Ascending aorta (tissue), 2 donors: ENCODE measurements around the gene COMMD7. TPM values are rescaled to one million over a fixed set of nuclear protein-coding genes. Genes with fewer than 3 reads are reported as not detected.
"Not testable (repeated sequence)": the region's sequence is repeated elsewhere in the genome, so short reads cannot be mapped to it uniquely, and the experiment has no call there.

ENCODE experiments used
- DNase-seq, 2 donors: peaks; one replicate each; pipeline ENCODE4 v3.0.0-alpha.2; 2019; ENCODE audit warnings: low spot score in 2 of 2
- H3K27ac ChIP-seq, 2 donors: fragments of 200-600 bp; sonication (generic); one replicate each; pipeline ENCODE4 v1.5.1; 2016 to 2017; ENCODE audit warnings: mild to moderate bottlenecking in 1 of 2
- H3K27me3 ChIP-seq: fragments of 200-600 bp; sonication (generic); one replicate; pipeline ENCODE4 v1.5.1; 2017
- H3K36me3 ChIP-seq, 2 donors: fragments of 200-600 bp; sonication (generic); one replicate each; pipeline ENCODE4 v1.5.1; 2016
- H3K4me1 ChIP-seq, 2 donors: fragments of 200-600 bp; sonication (generic); one replicate each; pipeline ENCODE4 v1.5.1; 2016 to 2017; ENCODE audit warnings: mild to moderate bottlenecking in 1 of 2
- H3K4me3 ChIP-seq, 2 donors: fragments of 200-600 bp; sonication (generic); one replicate each; pipeline ENCODE4 v1.5.1; 2016 to 2017; ENCODE audit warnings: mild to moderate bottlenecking in 1 of 2
- H3K9me3 ChIP-seq, 2 donors: fragments of 200-600 bp; sonication (generic); one replicate each; pipeline ENCODE4 v1.5.1; 2016
- CTCF ChIP-seq, 3 experiments: fragments of 200-600 bp in 2 of 3; fragments of 450-650 bp in 1 of 3; sonication (generic) in 2 of 3; IDR thresholded peaks; one replicate each; pipeline ENCODE4 v1.5.1; 2016 to 2019; ENCODE audit warnings: antibody characterized with exemption in 3 of 3, mild to moderate bottlenecking in 1 of 3, moderate library complexity in 1 of 3
- intact Hi-C: fragments of 100-400 bp; cut with DNase I; formaldehyde crosslinking; loops from one replicate; pipeline ENCODE4 v1.15.1; 2023
- total RNA-seq: library from RNA; depleted of rRNA; stranded (reverse); fragments of >200 nt; gene quantifications from one replicate; pipeline ENCODE4 v1.1.0, GENCODE V29; 2016

COMMD7 gene
- total RNA-seq, 1 donor from 2014 or later = 90.3 TPM

GRCh38 chr20:32706486-32706885 lies 36.8 kb downstream of the COMMD7 start:
- Histone ChIP-seq H3K4me1 (peaks cover 0 to 4% of the 10 kb centered on the region in 2 donors), H3K27me3 (no peaks in the 10 kb centered on the region), H3K4me3 (no peak overlapping the region), H3K36me3 (peaks cover 38 to 49% of the 10 kb centered on the region in 2 donors), H3K9me3 (no peaks in the 10 kb centered on the region), H3K27ac (no peak overlapping the region)
- intact Hi-C loops = no loop called here
- no peak for DNase-seq
- no peak for TF ChIP-seq CTCF (IDR thresholded peaks at IDR 0.05)

GRCh38 chr20:32702706-32703425 lies 40.4 kb downstream of the COMMD7 start:
- DNase-seq = no peak
- no peaks in the 10 kb centered on the region for H3K4me1 ChIP-seq
- H3K9me3 ChIP-seq = no peaks in the 10 kb centered on the region
- no peak overlapping the region for H3K4me3 ChIP-seq
- no peak overlapping the region for H3K27ac ChIP-seq
- no peaks in the 10 kb centered on the region for H3K27me3 ChIP-seq
- intact Hi-C loops = no loop called here
- H3K36me3 ChIP-seq = peaks cover 42 to 72% of the 10 kb centered on the region in 2 donors
- TF ChIP-seq CTCF (IDR thresholded peaks at IDR 0.05) = no peak

GRCh38 chr20:32697608-32698007 lies 45.7 kb downstream of the COMMD7 start:
- Histone ChIP-seq H3K9me3 (no peaks in the 10 kb centered on the region), H3K27ac (no peak overlapping the region), H3K4me3 (no peak overlapping the region), H3K36me3 (peaks cover 6 to 40% of the 10 kb centered on the region in 2 donors), H3K27me3 (no peaks in the 10 kb centered on the region), H3K4me1 (no peaks in the 10 kb centered on the region)
- TF ChIP-seq CTCF (IDR thresholded peaks at IDR 0.05) = no peak
- intact Hi-C loops = no loop called here
- no peak for DNase-seq

DNA sequence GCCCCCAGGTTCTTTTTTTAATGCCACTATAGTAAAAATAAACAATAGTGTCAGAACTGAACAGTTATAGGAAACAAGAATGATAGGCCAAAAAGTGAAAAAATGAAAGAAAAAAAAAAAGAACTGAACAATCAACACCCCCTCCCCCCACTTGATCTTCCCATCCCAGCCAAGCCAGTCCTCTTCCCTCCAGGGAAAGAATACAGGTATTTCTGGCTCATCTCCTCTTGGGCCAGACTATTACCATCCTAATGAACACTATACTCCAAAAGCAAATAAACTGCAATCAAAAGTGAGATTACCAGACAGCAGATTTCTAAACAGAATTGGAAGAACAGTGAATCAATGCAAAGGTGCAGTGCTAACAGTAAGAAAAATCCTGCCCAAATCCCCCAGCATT lies 48.2 kb downstream of the COMMD7 start:
- intact Hi-C loops = no loop called here
- Histone ChIP-seq H3K27ac (no peak overlapping the region), H3K4me1 (no peaks in the 10 kb centered on the region), H3K9me3 (no peaks in the 10 kb centered on the region), H3K36me3 (peaks cover 4 to 16% of the 10 kb centered on the region in 2 donors), H3K4me3 (no peak overlapping the region), H3K27me3 (no peaks in the 10 kb centered on the region)
- no peak for TF ChIP-seq CTCF (IDR thresholded peaks at IDR 0.05)
- no peak for DNase-seq

- intact Hi-C loops, H3K27ac ChIP-seq, DNase-seq, H3K36me3 ChIP-seq, H3K9me3 ChIP-seq, H3K4me3 ChIP-seq, H3K27me3 ChIP-seq, H3K4me1 ChIP-seq: not testable (repeated sequence)
Observed at GRCh38 chr20:32688966-32689365, 54.3 kb downstream of the COMMD7 start.

- H3K36me3 ChIP-seq = no peaks in the 10 kb centered on the region
- no peaks in the 10 kb centered on the region for H3K27me3 ChIP-seq
- no peak overlapping the region for H3K4me3 ChIP-seq
- H3K4me1 ChIP-seq = no peaks in the 10 kb centered on the region
- no peaks in the 10 kb centered on the region for H3K9me3 ChIP-seq
- no peak overlapping the region for H3K27ac ChIP-seq
- no peak for DNase-seq
- TF ChIP-seq CTCF (IDR thresholded peaks at IDR 0.05) = no peak
- intact Hi-C loops = no loop called here
Observed at GRCh38 chr20:32687180-32687532, 56.1 kb downstream of the COMMD7 start.
